ENCODE measurements around the gene WDFY4.

The WDFY4 gene

DNA sequence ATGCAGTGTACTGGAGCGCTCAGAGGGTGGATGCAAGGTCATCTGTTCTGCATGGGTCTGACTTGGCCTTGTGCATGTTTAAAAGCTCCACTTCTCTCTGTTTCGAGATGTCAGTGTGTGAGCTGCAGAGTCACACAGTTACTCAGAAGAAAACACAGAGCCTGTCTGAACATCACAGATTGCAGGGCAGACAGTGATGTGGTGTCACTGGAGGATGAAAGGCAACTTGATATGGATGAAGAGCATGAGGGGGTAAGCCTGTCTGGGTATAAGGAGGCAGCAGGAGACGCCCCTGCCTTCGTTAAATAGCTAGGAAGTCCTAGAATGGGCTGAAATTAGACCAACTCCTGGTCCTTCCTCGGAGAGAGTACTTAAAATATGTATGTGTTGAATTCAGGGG is 322.5 kb downstream of the WDFY4 start:
- ChIA-PET CTCF (interaction anchor here (0.5 to 1.6 kb wide), 3 partner anchors 10 to 32 kb away, joined by 3 to 6 read pairs (median 5); no protein-coding TSS in a partner anchor), POLR2A (no interaction called here)
- TF ChIP-seq ZNF248 (tag by site-specific recombination; IDR thresholded peaks at IDR 0.05) (no peak), ZNF76 (tag by site-specific recombination; IDR thresholded peaks at IDR 0.05; ENCODE audit: borderline replicate concordance, low read depth) (no peak), SP7 (tag by site-specific recombination; IDR thresholded peaks at IDR 0.05) (no peak), TRIM28 (IDR thresholded peaks at IDR 0.05; ENCODE audit: borderline replicate concordance, low read length) (no peak)
- no peak overlapping the region for H3K27ac ChIP-seq (ENCODE audit: extremely low read depth, low read depth, low read length)
- H3K4me1 ChIP-seq (ENCODE audit: control insufficient read depth, insufficient read depth, low read length): no peaks in the 10 kb centered on the region
- no peaks in the 10 kb centered on the region for H3K36me3 ChIP-seq (ENCODE audit: control insufficient read depth in 2 of 2, insufficient read depth in 1 of 2, low read length in 2 of 2)
- H3K4me3 ChIP-seq (ENCODE audit: low read depth, low read length): no peak overlapping the region
- H3K9me3 ChIP-seq (ENCODE audit: control insufficient read depth, insufficient read depth, low read depth, low read length): no peaks in the 10 kb centered on the region

DNA sequence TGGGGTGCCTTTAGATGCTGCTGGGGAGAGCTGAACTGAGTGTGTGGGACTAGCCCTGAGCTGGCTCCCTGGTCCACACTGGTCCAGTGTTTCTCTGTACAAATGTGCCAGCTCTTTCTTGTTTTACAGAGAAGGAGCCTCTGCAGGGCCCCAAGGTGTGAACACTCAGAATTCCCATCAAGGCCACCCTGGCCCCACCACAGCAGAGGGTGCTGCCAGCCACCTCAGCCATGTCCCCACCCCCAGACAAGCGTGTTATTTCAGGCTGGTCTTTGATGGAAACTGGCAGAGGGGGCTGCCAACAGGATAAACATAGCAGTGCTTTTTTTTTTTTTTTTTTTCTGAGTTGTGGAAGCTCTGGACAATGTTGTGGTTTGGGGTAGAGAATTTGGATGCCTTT is 323.4 kb downstream of the WDFY4 start:
- POLR2A ChIA-PET: interaction anchor here (0.6 to 0.7 kb wide), 2 partner anchors 9 to 595 kb away, joined by 3 to 5 read pairs; no protein-coding TSS in a partner anchor
- H3K9me3 ChIP-seq (ENCODE audit: control insufficient read depth, insufficient read depth, low read depth, low read length): no peaks in the 10 kb centered on the region
- H3K4me3 ChIP-seq (ENCODE audit: low read depth, low read length): no peak overlapping the region
- H3K36me3 ChIP-seq (ENCODE audit: control insufficient read depth in 2 of 2, insufficient read depth in 1 of 2, low read length in 2 of 2): no peaks in the 10 kb centered on the region
- H3K4me1 ChIP-seq (ENCODE audit: control insufficient read depth, insufficient read depth, low read length): no peaks in the 10 kb centered on the region
- no peak overlapping the region for H3K27ac ChIP-seq (ENCODE audit: extremely low read depth, low read depth, low read length)
- CTCF ChIA-PET: interaction anchor here (1.6 kb wide), 1 partner anchor 27 kb away, joined by 6 read pairs; no protein-coding TSS in a partner anchor
- TF ChIP-seq, protein P1, sequence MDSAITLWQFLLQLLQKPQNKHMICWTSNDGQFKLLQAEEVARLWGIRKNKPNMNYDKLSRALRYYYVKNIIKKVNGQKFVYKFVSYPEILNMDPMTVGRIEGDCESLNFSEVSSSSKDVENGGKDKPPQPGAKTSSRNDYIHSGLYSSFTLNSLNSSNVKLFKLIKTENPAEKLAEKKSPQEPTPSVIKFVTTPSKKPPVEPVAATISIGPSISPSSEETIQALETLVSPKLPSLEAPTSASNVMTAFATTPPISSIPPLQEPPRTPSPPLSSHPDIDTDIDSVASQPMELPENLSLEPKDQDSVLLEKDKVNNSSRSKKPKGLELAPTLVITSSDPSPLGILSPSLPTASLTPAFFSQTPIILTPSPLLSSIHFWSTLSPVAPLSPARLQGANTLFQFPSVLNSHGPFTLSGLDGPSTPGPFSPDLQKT (IDR thresholded peaks at IDR 0.05; ENCODE audit: borderline replicate concordance, low read depth, low read length): no peak
- TF ChIP-seq KLF8 (tag by site-specific recombination; IDR thresholded peaks at IDR 0.05) (no peak), ZNF701 (tag by site-specific recombination; IDR thresholded peaks at IDR 0.05) (no peak), ZNF394 (tag by site-specific recombination; IDR thresholded peaks at IDR 0.05; ENCODE audit: borderline replicate concordance) (no peak), ZNF830 (tag by site-specific recombination; IDR thresholded peaks at IDR 0.05; ENCODE audit: low read depth) (no peak), ZNF324 (tag by site-specific recombination; IDR thresholded peaks at IDR 0.05) (no peak), ZNF514 (tag by site-specific recombination; IDR thresholded peaks at IDR 0.05) (no peak), ZNF146 (tag by site-specific recombination; IDR thresholded peaks at IDR 0.05) (no peak), ZNF610 (tag by site-specific recombination; IDR thresholded peaks at IDR 0.05; ENCODE audit: borderline replicate concordance) (no peak), ZNF121 (tag by site-specific recombination; IDR thresholded peaks at IDR 0.05) (no peak), ZNF561 (tag by site-specific recombination; IDR thresholded peaks at IDR 0.05; ENCODE audit: borderline replicate concordance) (no peak), ZNF223 (tag by site-specific recombination; IDR thresholded peaks at IDR 0.05) (no peak), ZNF169 (tag by site-specific recombination; IDR thresholded peaks at IDR 0.05) (no peak), ZNF530 (tag by site-specific recombination; IDR thresholded peaks at IDR 0.05; ENCODE audit: low read depth) (no peak), ZNF266 (tag by site-specific recombination; IDR thresholded peaks at IDR 0.05; ENCODE audit: low read depth) (no peak), ZBTB20 (tag by site-specific recombination; IDR thresholded peaks at IDR 0.05) (no peak)
- TF ChIP-seq, protein P2, sequence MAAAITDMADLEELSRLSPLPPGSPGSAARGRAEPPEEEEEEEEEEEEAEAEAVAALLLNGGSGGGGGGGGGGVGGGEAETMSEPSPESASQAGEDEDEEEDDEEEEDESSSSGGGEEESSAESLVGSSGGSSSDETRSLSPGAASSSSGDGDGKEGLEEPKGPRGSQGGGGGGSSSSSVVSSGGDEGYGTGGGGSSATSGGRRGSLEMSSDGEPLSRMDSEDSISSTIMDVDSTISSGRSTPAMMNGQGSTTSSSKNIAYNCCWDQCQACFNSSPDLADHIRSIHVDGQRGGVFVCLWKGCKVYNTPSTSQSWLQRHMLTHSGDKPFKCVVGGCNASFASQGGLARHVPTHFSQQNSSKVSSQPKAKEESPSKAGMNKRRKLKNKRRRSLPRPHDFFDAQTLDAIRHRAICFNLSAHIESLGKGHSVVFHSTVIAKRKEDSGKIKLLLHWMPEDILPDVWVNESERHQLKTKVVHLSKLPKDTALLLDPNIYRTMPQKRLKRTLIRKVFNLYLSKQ (tag by site-specific recombination; IDR thresholded peaks at IDR 0.05; ENCODE audit: borderline replicate concordance): no peak
- TF ChIP-seq, protein P3, sequence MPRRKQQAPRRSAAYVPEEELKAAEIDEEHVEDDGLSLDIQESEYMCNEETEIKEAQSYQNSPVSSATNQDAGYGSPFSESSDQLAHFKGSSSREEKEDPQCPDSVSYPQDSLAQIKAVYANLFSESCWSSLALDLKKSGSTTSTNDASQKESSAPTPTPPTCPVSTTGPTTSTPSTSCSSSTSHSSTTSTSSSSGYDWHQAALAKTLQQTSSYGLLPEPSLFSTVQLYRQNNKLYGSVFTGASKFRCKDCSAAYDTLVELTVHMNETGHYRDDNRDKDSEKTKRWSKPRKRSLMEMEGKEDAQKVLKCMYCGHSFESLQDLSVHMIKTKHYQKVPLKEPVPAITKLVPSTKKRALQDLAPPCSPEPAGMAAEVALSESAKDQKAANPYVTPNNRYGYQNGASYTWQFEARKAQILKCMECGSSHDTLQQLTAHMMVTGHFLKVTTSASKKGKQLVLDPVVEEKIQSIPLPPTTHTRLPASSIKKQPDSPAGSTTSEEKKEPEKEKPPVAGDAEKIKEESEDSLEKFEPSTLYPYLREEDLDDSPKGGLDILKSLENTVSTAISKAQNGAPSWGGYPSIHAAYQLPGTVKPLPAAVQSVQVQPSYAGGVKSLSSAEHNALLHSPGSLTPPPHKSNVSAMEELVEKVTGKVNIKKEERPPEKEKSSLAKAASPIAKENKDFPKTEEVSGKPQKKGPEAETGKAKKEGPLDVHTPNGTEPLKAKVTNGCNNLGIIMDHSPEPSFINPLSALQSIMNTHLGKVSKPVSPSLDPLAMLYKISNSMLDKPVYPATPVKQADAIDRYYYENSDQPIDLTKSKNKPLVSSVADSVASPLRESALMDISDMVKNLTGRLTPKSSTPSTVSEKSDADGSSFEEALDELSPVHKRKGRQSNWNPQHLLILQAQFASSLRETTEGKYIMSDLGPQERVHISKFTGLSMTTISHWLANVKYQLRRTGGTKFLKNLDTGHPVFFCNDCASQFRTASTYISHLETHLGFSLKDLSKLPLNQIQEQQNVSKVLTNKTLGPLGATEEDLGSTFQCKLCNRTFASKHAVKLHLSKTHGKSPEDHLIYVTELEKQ (tag by site-specific recombination; IDR thresholded peaks at IDR 0.05; ENCODE audit: borderline replicate concordance): no peak
- TF ChIP-seq, protein P4, sequence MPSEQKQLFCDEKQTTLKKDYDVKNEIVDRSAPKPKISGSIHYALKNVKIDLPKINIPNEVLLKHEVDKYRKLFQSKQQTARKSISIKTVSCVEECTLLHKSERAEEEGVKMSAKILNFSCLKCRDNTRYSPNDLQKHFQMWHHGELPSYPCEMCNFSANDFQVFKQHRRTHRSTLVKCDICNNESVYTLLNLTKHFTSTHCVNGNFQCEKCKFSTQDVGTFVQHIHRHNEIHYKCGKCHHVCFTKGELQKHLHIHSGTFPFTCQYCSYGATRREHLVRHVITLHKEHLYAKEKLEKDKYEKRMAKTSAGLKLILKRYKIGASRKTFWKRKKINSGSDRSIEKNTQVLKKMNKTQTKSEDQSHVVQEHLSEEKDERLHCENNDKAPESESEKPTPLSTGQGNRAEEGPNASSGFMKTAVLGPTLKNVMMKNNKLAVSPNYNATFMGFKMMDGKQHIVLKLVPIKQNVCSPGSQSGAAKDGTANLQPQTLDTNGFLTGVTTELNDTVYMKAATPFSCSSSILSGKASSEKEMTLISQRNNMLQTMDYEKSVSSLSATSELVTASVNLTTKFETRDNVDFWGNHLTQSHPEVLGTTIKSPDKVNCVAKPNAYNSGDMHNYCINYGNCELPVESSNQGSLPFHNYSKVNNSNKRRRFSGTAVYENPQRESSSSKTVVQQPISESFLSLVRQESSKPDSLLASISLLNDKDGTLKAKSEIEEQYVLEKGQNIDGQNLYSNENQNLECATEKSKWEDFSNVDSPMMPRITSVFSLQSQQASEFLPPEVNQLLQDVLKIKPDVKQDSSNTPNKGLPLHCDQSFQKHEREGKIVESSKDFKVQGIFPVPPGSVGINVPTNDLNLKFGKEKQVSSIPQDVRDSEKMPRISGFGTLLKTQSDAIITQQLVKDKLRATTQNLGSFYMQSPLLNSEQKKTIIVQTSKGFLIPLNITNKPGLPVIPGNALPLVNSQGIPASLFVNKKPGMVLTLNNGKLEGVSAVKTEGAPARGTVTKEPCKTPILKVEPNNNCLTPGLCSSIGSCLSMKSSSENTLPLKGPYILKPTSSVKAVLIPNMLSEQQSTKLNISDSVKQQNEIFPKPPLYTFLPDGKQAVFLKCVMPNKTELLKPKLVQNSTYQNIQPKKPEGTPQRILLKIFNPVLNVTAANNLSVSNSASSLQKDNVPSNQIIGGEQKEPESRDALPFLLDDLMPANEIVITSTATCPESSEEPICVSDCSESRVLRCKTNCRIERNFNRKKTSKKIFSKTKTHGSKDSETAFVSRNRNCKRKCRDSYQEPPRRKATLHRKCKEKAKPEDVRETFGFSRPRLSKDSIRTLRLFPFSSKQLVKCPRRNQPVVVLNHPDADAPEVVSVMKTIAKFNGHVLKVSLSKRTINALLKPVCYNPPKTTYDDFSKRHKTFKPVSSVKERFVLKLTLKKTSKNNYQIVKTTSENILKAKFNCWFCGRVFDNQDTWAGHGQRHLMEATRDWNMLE (tag by site-specific recombination; conservative IDR thresholded peaks at IDR 0.05; ENCODE audit: low read depth): no peak
- TF ChIP-seq, protein P5, sequence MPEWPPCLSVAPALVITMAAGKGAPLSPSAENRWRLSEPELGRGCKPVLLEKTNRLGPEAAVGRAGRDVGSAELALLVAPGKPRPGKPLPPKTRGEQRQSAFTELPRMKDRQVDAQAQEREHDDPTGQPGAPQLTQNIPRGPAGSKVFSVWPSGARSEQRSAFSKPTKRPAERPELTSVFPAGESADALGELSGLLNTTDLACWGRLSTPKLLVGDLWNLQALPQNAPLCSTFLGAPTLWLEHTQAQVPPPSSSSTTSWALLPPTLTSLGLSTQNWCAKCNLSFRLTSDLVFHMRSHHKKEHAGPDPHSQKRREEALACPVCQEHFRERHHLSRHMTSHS (tag by site-specific recombination; IDR thresholded peaks at IDR 0.05): no peak

All from HEK293 (cell line).